GM10248 (cell line): Measurements from ENCODE around the gene TMEM200C.
A peak's percentile ranks its signal among the peaks of the same experiment; 100 is the strongest.
"Not testable (repeated sequence)": the region's sequence is repeated elsewhere in the genome, so short reads cannot be mapped to it uniquely, and the experiment has no call there.

ENCODE experiments used
- CTCF ChIA-PET: fragments of 300-600 bp; sonication (Branson Sonifier 250); formaldehyde crosslinking; extraction: SDS; loops from one replicate; lab custom pipeline; 2021; ENCODE audit warnings: antibody characterized with exemption; lab: Yijun Ruan, JAX
- POLR2A ChIA-PET: fragments of 350-650 bp; sonication (Branson Sonifier 250); formaldehyde crosslinking; extraction: SDS; loops from one replicate; lab custom pipeline; 2020; ENCODE audit warnings: antibody characterized with exemption; lab: Yijun Ruan, JAX
- DNase-seq: peaks from one replicate; pipeline ENCODE4 v3.0.0; 2012; ENCODE audit errors: extremely low spot score
- CTCF ChIP-seq: IDR thresholded peaks from 2 replicates; pipeline ENCODE4 v1.5.1; 2012; ENCODE audit warnings: mild to moderate bottlenecking, low read depth; ENCODE audit errors: extremely low read depth, missing control alignments, control extremely low read depth

TMEM200C gene

GRCh38 chr18:5872886-5873285, 22.4 kb downstream of the TMEM200C start:
- ChIA-PET CTCF (interaction anchor here (1.0 to 11.3 kb wide), 4 partner anchors 18 to 649 kb away, joined by 3 to 95 read pairs (median 42); no protein-coding TSS in a partner anchor), POLR2A (no interaction called here)
- DNase-seq, result no peak
- TF ChIP-seq CTCF, result no peak

DNA sequence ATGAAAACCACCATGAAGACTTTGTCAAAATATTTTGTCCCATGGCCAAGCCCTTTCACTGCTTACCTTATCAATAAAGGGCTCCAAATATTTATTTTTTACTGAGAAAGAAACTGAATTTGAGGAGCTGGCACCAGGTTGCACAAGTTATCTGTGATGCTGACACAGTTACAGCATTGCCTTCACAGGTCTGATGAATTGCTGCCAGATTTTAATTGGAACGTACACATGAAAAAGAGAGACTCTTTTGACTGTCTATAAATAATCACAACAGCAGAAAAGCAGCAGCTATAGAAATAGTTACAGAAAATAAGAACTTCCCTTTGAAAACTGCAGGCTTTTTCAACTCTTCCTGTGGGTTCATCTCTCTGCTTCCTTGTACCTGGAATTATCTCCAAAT, 23.9 kb downstream of the TMEM200C start:
- TF ChIP-seq CTCF, result no peak
- DNase-seq, result no peak
- CTCF ChIA-PET, result interaction anchor here (0.6 to 11.3 kb wide), 4 partner anchors 8 to 1015 kb away, joined by 3 to 95 read pairs (median 42); no protein-coding TSS in a partner anchor
- POLR2A ChIA-PET, result no interaction called here

GRCh38 chr18:5868218-5868854, 27.0 kb downstream of the TMEM200C start:
- CTCF ChIA-PET, result interaction anchor here (0.5 to 7.6 kb wide), 21 partner anchors 11 to 1020 kb away, joined by 3 to 80 read pairs (median 5); no protein-coding TSS in a partner anchor
- POLR2A ChIA-PET, result no interaction called here
- peak; percentile 45 for DNase-seq
- TF ChIP-seq CTCF, result peak; percentile 80

DNA sequence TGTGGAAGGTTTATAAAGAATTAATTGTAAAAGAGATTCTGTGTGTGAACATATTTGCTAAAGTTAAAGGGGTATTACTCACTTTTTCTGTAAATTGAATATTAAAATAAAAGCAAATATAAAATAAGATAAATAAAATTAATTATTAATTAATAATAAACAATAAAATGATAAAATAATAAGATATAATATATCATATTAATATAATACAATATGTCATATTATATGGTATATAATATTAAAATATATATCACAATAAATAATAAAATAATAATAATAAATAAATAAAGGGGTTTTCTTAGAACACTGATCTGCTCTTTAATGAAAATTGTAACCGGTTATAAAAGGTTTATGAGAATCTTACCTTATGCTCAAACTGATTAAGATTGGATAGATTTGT, 29.8 kb downstream of the TMEM200C start:
- no peak for TF ChIP-seq CTCF
- no peak for DNase-seq
- ChIA-PET POLR2A (no interaction called here), CTCF (interaction anchor here (7.6 kb wide), 1 partner anchor 657 kb away, joined by 80 read pairs; no protein-coding TSS in a partner anchor)

GRCh38 chr18:5862127-5862526, 33.2 kb downstream of the TMEM200C start:
- DNase-seq, POLR2A ChIA-PET, CTCF ChIA-PET: not testable (repeated sequence)

DNA sequence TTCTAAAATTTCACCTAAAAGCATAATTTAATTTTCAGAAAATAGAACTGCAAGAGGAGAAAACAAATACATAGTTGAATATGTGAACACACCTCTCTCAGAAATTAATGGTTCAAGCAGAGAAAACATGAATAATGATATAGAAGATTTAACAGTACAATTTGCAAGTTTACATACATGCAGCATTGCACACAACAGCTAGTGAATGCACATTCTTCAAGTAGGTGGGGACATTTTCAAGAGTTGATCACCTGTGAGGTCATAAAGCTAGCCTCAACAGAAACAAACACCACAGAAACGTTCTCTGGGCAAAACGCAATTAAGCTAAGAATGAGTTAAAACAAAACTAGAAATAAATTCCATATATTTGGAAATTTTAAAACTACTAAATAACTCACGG, 38.1 kb downstream of the TMEM200C start:
- CTCF ChIA-PET, result interaction anchor here (1.6 to 1.9 kb wide), 2 partner anchors 10 to 665 kb away, joined by 4 to 9 read pairs; no protein-coding TSS in a partner anchor
- POLR2A ChIA-PET, result interaction anchor here (0.6 kb wide), 1 partner anchor 125 kb away, joined by 3 read pairs; no protein-coding TSS in a partner anchor
- no peak for TF ChIP-seq CTCF
- no peak for DNase-seq

DNA sequence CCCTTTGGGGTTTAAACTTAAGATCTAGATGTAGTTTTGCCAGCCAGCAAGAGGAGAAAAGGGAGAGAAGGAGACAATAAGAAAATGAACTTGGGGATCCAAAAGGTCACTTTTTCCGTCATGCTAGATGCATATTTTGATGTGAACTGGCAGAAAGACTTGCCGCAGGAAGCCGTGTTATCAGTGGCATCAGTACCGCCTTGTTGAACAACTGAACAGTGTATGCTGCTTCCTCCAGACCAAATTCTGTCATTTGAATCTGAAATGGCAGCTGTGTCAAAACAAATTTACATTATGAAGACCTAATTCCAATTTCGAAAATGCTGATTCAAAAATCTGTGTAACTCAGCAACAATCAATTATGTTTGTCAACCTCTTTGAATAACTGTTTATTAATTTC, 42.1 kb downstream of the TMEM200C start:
- ChIA-PET POLR2A (no interaction called here), CTCF (interaction anchor here (1.5 kb wide), 1 partner anchor 15 kb away, joined by 7 read pairs; no protein-coding TSS in a partner anchor)
- no peak for TF ChIP-seq CTCF
- DNase-seq, result no peak
